Left kidney (tissue), 8 donors: ENCODE data around the gene ATAD1. TPM values are rescaled to one million over a fixed set of nuclear protein-coding genes. Genes with fewer than 3 reads are reported as not detected.
"Not testable (repeated sequence)": the region's sequence is repeated elsewhere in the genome, so short reads cannot be mapped to it uniquely, and the experiment has no call there.

Experiments
- DNase-seq: peaks from one replicate; pipeline ENCODE4 v3.0.0-alpha.2; 2013
- long read RNA-seq, 8 donors: transcript quantifications; one replicate each; lab custom pipeline, GENCODE V29; 2026
- polyA plus RNA-seq: library from polyadenylated mRNA; unstranded; fragments of 120-200 nt; gene quantifications from one replicate; pipeline ENCODE4 v1.2.1, GENCODE V29; 2013; ENCODE audit not compliant: insufficient read length

ATAD1 gene, protein sequence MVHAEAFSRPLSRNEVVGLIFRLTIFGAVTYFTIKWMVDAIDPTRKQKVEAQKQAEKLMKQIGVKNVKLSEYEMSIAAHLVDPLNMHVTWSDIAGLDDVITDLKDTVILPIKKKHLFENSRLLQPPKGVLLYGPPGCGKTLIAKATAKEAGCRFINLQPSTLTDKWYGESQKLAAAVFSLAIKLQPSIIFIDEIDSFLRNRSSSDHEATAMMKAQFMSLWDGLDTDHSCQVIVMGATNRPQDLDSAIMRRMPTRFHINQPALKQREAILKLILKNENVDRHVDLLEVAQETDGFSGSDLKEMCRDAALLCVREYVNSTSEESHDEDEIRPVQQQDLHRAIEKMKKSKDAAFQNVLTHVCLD
- polyA plus RNA-seq: 69.1 TPM
- long read RNA-seq, donor 1, full-length matches to known transcripts: 4 of 11 reads
- long read RNA-seq, donor 1, partial matches to known transcripts: 0 of 11 reads
- long read RNA-seq, donor 1, other reads (novel, unspliced or antisense): 7 of 11 reads
- long read RNA-seq, donor 2, full-length matches to known transcripts: 6 of 18 reads
- long read RNA-seq, donor 2, partial matches to known transcripts: 0 of 18 reads
- long read RNA-seq, donor 2, other reads (novel, unspliced or antisense): 12 of 18 reads
- long read RNA-seq, donor 3, partial matches to known transcripts: 0 of 2 reads
- long read RNA-seq, donor 3, other reads (novel, unspliced or antisense): 0 of 2 reads
- long read RNA-seq, donor 4: 0 reads
- long read RNA-seq, donor 5, full-length matches to known transcripts: 4 of 27 reads
- long read RNA-seq, donor 5, partial matches to known transcripts: 0 of 27 reads
- long read RNA-seq, donor 5, other reads (novel, unspliced or antisense): 23 of 27 reads
- long read RNA-seq, donor 6, full-length matches to known transcripts: 3 of 14 reads
- long read RNA-seq, donor 6, partial matches to known transcripts: 0 of 14 reads
- long read RNA-seq, donor 6, other reads (novel, unspliced or antisense): 11 of 14 reads
- long read RNA-seq, donor 7, full-length matches to known transcripts: 3 of 16 reads
- long read RNA-seq, donor 7, partial matches to known transcripts: 0 of 16 reads
- long read RNA-seq, donor 7, other reads (novel, unspliced or antisense): 13 of 16 reads
- long read RNA-seq, donor 8, full-length matches to known transcripts: 4 of 9 reads
- long read RNA-seq, donor 8, partial matches to known transcripts: 0 of 9 reads
- long read RNA-seq, donor 8, other reads (novel, unspliced or antisense): 5 of 9 reads

DNA sequence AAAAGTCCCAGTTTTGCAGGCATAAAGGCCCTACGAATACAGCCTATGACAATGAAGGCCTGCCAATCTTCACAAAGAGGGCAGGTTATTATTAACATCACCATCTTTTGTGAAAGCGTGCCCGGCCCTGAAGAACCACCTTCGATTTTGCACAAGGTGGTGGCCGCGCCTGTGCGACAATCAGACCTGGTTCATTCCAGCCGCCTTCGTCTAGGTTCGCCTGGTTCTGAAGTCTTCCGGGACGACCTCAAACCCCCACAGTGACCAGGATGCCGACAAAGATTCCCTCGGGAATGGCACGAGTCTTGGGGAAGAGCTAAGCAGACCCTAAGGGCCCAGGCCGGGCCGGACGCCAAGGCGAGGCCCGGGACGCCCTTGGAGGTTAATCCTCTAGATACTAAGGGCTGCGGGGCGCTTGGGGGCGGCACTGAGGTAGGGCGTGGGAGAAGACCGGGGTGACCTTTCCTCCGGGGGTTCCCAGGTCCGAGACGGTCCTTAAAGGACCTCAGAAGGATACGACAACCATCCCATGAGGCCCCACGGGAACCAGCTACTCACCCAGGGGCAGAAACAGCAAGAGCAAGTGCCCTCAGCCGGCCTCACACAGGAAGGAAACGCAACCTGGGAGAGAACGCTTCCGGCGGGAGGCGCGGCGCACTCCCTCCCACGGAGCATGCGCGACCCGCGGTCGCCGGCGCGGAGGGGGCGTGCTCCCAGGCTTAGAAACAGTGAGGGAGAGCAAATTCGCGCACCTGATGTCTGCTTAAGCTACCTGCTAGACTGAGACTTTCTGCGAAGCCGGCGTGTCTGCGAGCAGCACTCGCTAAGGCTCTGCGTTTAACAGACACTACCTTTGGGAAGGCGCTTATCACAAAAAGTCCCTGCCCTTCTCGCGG lies at the start of gene ATAD1:
Gene ATAD1, minus strand, starts transcription at position 618 of the 896 bp plus-strand sequence. CDS start 3,627 bp downstream, outside the sequence.
- DNase-seq: peak; percentile 87

DNA sequence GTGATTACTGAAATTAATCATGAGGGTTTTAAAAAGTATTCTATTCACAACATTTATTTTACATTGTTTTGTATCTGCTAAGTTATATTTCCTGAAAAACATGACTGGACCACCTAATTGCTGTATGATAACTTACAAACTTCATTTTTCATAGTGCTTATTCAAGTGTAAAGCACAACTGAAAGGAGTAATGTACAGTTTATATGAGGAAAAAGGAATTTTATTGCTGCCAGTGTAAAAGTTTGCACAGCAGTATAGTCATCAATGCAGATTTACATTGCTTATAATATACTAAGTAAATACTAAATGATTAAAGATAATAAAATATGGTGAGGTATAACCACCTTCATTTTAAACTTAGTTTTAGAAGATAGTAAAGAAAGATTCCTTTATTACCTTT lies 49.4 kb upstream of the ATAD1 start:
- DNase-seq: peak; percentile 26

DNA sequence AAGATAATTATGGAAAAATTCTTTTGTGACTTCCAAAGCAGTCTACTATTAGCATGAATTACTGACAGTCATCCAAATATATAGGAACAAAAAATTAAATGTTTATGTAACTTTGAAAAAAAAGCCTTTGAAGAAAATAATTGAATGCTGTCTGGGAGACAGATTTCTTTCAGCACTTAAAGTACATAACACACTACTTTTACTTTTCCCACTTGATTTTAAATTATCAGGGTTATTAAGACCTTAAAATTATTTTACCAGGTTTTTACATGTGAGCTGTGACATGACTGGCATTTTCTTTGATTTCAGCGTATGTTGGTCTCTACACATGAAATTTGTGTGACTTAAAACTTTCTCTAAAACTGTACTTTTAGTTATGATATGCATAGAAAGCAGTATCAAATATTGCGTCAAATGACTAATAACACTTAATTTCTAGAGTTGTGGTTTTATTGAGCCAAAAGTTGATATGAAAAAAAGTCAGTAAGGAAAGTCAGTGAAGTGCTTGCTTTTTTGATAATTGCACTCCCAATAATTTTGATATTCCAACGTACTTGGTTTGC lies 48.5 kb upstream of the ATAD1 start:
- DNase-seq: peak; percentile 15

DNA sequence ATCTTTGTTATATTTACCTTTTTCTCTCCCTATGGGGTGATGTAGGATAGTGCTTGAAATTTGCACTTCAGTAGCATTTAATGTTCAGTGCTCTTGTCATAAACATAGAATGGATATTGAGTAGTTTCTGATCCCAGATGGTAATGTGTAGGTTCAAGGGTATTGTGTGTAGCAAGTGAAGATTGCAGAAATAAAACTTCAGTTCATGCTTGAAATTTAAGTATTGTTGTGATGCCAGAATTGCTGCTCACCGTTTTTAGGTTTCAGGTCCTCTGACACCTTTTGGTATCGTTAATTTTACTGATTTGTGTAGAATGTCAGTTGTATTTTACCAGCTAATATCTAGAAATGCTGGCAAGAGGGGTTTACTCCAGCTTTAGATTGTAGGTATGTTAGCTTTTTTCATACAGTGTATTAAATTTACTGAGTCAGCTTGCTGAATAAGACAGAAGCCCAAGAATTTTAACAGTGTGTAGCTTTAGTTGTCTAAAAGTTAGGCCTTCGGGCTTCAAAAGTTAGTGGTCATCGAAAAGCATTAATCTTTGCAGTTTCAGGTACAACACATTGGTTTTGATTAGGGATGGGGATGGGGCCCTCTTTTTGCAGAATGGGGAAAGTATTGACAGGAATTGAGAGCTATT lies 47.3 kb upstream of the ATAD1 start:
- DNase-seq: peak; percentile 36

DNA sequence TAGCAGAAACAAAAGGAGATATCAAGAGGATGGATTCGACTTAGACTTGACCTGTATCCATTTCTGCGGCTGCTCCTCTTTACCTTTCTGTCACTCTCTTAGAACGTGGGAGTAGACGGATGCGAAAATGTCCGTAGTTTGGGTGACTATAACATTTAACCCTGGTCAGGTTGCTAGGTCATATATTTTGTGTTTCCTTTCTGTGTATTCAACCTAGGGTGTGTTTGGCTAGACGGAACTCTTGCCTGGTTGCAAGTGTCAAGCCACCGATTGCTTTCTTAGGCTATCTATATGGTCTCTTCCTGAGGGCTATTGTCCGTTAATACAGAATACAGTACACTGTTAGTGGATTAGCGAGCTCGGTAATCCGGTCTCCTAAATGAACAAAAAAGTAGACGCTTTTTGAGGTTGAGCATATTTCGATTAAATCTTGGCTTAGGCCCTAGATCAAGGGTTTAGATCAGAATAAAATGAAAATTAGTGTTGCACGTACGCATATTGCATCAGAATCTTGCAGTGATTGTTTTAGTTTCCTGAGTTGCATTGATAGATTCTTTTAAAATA lies 46.6 kb upstream of the ATAD1 start:
- peak; percentile 41 for DNase-seq

DNA sequence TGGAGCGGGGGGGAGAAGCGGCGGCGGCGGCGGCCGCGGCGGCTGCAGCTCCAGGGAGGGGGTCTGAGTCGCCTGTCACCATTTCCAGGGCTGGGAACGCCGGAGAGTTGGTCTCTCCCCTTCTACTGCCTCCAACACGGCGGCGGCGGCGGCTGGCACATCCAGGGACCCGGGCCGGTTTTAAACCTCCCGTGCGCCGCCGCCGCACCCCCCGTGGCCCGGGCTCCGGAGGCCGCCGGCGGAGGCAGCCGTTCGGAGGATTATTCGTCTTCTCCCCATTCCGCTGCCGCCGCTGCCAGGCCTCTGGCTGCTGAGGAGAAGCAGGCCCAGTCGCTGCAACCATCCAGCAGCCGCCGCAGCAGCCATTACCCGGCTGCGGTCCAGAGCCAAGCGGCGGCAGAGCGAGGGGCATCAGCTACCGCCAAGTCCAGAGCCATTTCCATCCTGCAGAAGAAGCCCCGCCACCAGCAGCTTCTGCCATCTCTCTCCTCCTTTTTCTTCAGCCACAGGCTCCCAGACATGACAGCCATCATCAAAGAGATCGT lies 46.0 kb upstream of the ATAD1 start:
- DNase-seq: peak; percentile 34

DNA sequence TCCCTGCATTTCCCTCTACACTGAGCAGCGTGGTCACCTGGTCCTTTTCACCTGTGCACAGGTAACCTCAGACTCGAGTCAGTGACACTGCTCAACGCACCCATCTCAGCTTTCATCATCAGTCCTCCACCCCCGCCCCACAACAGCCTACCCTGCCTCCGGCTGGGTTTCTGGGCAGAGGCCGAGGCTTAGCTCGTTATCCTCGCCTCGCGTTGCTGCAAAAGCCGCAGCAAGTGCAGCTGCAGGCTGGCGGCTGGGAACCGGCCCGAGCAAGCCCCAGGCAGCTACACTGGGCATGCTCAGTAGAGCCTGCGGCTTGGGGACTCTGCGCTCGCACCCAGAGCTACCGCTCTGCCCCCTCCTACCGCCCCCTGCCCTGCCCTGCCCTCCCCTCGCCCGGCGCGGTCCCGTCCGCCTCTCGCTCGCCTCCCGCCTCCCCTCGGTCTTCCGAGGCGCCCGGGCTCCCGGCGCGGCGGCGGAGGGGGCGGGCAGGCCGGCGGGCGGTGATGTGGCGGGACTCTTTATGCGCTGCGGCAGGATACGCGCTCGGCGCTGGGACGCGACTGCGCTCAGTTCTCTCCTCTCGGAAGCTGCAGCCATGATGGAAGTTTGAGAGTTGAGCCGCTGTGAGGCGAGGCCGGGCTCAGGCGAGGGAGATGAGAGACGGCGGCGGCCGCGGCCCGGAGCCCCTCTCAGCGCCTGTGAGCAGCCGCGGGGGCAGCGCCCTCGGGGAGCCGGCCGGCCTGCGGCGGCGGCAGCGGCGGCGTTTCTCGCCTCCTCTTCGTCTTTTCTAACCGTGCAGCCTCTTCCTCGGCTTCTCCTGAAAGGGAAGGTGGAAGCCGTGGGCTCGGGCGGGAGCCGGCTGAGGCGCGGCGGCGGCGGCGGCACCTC lies 45.3 kb upstream of the ATAD1 start, which contains the start of the genes KLLN and PTEN:
Gene KLLN, minus strand, starts transcription at position 481 of the 891 bp plus-strand sequence. CDS start 1,046 bp downstream, outside the sequence.
Gene PTEN, plus strand, starts transcription at position 573 of the 891 bp plus-strand sequence. CDS start 845 bp downstream, outside the sequence.
- DNase-seq: peak; percentile 92

DNA sequence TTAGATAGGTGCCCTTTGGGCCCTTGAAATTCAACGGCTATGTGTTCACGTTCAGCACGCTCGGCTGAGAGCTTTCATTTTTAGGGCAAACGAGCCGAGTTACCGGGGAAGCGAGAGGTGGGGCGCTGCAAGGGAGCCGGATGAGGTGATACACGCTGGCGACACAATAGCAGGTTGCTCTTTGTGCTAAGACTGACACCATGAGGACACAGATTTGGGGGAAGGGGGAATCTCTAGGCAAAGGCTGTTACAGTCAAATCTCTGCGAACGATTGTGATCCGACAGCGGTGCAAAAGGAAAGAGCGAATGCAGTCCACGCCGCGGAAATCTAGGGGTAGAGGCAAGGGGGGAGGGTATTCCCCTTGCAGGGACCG lies 44.6 kb upstream of the ATAD1 start:
- no peak for DNase-seq

DNA sequence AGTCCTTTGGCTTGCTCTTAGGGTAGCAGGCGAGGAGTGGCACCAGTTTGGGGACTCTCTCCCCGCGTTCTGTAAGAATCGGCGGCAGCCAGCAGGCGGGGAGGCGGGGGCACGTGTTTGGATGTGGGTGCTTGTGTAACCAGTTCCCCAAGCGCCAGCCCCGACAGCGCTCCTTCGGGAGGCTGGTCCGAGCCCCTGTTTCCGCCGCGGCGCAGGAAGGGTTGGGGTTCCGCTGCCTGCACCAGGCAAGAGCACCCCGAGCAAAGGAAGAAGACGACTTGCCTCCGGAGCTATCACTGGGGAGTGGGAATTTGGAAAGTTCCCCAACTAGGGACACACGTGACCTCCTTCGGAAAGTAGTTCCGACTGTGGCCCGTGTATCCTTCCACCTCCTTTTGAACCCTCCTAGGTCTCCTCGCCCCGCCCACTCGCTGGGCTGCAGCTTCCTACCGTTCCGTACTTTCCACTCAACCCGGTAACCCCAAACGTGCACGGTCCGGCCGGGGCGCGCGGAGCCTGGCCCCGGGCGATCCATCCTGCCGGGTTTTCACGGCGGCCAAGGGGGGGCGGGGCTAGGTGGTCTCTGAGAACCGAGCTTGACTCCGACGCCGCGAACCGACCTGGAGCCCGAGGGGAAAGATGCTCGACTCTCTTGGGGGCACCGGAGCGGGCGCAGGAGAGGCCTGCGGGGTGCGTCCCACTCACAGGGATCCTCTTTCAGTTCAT lies 44.1 kb upstream of the ATAD1 start:
- DNase-seq: peak; percentile 98

DNA sequence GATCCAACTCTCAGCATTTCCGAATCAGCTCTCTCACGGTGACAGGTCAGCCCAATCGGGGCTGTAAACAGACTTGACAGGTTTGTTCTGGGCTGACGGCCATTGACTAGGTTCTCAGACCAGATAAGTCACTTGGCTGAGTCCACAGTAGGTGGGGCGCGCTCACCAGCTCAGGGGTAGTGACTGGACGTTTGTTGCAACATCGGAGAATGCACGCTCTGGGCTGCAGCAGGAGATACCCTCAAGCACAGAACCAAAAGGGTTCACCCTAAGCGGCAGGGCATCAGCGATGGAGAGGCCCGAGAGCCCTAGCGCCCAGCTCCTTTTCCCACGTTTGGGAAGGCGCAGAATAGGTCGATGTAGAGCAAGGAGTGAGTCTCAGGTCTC lies 43.5 kb upstream of the ATAD1 start:
- peak; percentile 50 for DNase-seq

DNA sequence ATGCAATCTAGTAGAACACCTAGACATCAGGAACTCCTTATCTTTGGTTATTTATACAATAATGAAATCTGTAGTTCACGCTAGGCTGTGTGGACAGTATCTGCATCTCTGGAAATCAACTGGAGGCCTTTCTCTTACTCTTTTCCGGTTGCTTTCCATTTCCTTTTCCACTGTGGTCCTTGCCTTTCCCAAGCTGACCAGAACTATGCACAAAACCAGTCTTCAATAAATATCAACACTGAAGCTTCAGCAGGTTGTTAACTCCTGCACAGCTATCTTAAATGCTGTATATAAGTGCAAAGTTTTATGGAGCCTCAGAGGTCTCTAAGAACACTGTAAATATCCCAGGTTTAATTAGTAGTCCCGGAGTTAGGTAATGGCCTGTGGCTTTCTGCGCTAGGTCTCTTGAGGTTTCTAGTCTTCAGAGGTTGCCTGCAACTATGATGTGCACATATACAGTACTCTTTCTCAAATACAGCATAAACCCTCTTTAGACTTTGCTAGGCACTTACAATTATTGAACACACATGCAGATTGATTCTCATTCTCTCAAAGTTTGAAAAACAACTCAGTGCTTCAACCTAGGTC lies 42.9 kb upstream of the ATAD1 start:
- DNase-seq: no peak

DNA sequence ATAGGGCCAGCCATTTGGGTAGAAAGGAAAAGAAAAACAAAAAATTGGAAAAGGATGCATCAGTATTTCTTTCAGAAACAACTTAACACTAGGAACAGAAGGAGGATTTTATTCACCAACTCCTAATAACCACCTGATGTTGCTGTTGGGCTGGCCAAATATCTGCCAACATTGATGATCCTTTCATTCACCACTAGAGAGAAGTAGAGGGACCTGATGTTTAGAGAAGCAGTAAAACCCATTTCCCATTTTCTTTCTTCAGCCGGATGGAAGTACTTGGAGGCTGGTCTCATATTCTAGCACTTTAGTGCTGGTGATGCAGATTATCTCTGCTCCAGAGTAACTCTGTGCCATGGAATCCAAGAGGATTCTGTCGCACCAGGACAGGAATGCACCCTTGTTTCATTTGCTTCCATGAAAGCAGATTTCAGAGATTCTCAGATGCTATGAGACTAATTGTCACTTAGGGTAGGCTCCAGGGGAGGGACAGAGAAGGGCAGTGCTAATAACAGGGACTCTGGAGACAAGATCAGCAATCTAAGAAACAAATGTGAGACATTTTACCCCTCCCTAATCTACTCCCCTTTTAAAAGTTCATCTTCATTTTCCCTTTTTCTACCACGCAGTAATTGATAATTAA lies 42.2 kb upstream of the ATAD1 start:
- peak; percentile 45 for DNase-seq

DNA sequence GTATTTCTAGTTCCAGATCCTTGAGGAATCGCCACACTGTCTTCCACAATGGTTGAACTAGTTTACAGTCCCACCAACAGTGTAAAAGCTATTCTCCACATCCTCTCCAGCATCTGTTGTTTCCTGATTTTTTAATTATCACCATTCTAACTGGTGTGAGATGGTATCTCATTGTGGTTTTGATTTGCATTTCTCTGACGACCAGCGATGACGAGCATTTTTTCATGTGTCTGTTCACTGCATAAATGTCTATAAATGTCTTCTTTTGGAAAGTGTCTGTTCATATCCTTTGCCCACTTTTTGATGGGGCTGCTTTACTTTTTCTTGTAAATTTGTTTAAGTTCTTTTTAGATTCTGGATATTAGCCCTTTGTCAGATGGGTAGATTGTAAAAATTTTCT lies 37.6 kb upstream of the ATAD1 start:
- not testable (repeated sequence) for DNase-seq

DNA sequence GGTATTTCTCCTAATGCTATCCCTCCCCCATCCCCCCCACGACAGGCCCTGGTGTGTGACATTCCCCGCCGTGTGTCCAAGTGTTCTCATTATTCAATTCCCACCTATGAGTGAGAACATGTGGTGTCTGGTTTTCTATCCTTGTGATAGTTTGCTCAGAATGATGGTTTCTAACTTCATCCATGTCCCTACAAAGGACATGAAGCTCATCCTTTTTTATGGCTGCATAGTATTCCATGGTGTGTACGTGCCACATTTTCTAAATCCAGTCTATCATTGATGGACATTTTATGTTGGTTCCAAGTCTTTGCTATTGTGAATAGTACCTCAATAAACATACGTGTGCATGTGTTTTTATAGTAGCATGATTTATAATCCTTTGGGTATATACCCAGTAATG lies 37.2 kb upstream of the ATAD1 start:
- not testable (repeated sequence) for DNase-seq

DNA sequence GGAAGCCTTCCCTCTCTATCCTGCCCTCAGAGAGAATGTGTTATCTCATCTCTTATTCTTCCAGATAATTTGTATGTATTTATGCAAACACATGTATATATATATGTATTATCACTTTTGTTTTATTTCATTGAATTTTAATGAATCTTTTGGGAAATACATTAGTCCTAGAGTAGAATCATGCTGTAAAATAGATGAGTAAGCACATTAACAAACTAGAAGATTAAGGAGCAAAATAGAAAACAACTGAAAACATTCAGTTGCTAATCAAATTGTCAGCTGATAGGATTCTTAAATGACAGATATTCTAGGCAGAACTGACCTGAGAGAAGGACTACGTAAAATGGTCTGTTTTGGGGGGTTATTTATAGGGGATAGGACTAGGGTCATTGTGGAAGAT lies 34.1 kb upstream of the ATAD1 start:
- no peak for DNase-seq

DNA sequence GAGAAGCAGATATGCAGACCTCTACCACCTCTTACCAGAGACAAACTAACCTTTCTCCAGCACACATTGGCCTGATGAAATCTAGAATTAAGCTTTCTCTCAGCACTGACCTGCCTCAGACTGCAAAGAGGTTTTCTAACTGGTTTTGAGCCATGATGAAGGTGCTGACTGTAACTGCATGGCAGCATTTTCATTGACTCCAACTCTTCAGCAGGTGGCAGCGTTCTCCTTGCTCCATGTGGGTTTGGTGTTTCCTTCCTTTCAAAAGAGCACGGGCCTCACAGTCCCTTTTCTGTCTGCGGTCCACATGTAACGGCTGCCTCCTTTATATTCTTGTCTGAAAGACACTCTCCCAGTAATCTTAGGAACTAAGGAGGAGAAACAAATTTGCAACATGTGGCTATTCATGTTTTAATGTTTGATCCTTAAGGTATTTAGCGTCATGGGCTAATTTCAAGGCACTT lies 32.7 kb upstream of the ATAD1 start:
- peak; percentile 65 for DNase-seq

DNA sequence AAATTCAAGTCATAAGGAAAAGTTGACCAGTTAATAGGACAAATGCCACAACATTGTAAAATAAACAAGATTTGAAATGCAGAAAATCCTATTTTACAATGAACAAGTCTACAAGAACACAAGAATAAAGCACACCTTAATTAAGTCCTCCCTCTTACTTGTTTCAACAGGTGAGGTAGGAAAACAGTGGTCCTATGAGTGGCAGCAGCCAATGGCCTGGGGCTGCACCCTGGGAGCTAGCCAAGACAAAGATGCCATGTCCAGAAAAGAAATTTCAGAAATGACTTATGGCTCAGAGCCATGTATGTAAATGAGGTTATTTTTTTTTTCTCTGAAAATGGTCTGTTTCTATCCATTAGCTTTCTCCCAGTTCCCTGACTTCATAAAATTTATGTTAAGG lies 31.0 kb upstream of the ATAD1 start:
- no peak for DNase-seq
